Measurements from ENCODE around the gene LRRC27.

GRCh38 chr10:132338876-132339275 lies 6.9 kb downstream of the LRRC27 start:
- TF ChIP-seq CTCF (IDR thresholded peaks at IDR 0.05) = no peak
- no peak for TF ChIP-seq POLR2A (IDR thresholded peaks at IDR 0.05)

Data from Peyer's patch (tissue), 4 donors.